HG03025 (cell line): ENCODE data around the gene NRXN3.

Source experiments
- ATAC-seq: cut with Tn5 transposase; IDR thresholded peaks from one replicate; pipeline ENCODE4 v1.9.1; 2021; ENCODE audit warnings: mild to moderate bottlenecking, moderate library complexity; ENCODE audit not compliant: unreplicated experiment, low FRiP score

NRXN3 gene

DNA sequence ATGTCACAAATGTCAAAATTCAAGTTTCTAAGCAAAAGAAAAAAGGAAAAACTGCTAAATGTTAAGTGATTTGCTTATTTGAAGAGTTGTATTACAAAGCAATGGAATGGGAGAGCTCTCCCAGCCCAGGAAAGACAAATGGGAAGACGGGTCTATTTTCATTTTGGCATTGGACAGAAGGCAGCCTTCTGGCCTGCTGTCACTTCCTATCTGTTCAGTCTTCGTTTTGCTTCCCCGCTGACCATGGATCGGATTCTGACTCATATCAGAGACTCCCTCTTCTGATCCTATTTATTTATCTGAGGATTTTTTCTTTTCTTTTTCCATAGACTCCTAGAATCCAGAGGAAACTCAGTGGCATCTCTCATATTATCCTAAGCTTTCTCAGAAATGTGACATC, 1406.3 kb downstream of the NRXN3 start:
- ATAC-seq, result no peak

DNA sequence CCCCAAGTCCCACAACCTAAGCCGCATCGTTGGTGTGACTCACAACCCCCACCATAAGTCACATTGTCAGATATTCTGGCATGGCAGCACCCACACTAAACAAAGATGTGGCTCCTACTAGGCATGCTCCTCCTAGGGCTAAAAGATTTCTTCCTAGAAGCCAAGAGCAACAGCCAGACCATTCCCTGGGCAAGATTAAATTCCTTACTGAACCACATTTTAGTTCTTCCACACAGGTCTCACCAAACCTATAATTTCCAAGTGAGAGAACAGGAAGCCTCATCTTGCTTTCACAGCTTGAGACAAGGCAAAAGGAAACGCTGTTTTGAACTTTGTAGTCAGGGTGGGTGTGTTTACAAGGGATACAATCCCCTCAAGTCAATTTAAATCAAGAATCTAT, 1408.3 kb downstream of the NRXN3 start:
- ATAC-seq, result no peak

GRCh38 chr14:79580414-79580813, 1410.2 kb downstream of the NRXN3 start:
- ATAC-seq, result no peak

DNA sequence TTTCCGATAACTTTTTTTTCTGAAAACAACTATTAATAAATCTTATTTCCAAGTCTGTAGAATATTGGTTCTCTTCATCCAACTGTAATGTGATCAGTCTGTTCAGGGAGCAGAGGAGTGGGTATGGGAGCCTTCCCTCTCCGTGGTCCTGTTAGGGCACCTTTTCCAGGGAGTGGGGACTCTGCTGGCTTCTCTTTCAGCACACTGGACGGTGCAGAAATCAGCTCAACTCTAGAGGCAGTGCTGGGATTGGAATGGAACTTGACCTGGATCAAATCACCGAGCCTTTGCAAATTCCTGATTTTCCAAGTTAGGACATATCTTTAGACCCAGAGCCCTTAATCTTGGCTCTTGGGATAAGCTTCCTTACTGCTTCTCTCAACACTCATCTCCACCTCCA, 1410.7 kb downstream of the NRXN3 start:
- ATAC-seq, result no peak

DNA sequence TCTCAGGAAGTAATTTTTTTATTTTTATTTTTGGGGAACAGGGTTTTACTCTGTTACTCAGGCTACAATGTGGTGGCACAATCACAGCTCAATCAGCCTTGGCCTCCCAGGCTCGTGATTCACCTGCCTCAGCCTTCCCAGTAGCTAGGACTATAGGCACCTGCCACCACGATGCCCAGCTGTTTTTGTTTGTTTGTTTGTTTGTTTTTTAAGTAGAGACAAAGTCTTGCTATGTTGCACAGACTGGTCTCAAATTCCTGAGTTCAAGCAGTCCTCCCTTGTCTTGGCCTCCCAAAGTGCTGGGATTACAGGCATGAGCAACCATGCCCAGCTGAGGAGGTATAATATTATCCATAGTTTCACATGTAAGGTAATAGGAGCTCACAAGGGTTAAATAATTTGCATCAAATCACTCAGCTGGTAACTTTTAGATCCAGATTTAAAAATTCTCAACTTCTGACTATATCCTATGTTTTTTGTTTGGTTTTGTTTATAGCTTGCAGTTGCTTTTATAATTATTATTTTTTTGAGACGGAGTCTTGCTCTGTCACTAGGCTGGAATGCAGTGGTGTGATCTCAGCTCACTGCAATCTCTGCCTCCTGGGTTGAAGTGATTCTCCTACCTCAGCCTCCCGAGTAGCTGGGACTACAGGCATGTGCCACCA, 1411.9 kb downstream of the NRXN3 start:
- ATAC-seq, result no peak

GRCh38 chr14:79583738-79584408, 1413.7 kb downstream of the NRXN3 start:
- no peak for ATAC-seq

- ATAC-seq, result no peak
Observed at GRCh38 chr14:79584679-79585078, 1414.5 kb downstream of the NRXN3 start.

GRCh38 chr14:79585845-79586244, 1415.7 kb downstream of the NRXN3 start:
- ATAC-seq, result no peak

GRCh38 chr14:79586416-79586815, 1416.2 kb downstream of the NRXN3 start:
- ATAC-seq, result no peak

DNA sequence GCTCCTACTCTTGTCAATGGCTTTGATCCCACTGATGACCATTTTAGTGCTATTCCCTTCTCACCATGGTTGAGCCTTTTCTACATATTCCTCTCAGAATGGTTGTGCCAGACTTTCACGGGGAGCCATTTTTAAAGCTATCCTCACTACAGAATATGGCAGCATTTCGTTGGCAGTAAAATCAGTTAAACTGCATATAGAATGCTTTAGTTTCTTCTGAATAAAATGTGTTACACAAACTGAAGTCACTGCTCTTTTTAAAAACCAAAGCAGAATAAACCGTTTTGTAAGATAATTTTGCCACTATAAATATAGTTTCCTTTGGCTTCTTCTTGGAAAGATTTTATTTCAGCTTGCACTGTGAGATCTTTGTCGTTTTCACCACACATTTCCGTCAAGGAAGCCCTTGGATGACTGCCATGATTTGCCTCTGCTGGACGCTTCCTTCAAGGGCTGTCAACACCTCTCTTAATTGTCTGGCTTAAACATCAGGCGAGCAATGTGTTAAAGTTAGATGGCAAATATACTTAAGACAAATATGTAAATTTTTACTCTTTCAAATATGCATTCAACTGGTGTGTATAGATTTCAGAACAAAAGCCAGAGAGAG, 1416.9 kb downstream of the NRXN3 start:
- ATAC-seq, result no peak

DNA sequence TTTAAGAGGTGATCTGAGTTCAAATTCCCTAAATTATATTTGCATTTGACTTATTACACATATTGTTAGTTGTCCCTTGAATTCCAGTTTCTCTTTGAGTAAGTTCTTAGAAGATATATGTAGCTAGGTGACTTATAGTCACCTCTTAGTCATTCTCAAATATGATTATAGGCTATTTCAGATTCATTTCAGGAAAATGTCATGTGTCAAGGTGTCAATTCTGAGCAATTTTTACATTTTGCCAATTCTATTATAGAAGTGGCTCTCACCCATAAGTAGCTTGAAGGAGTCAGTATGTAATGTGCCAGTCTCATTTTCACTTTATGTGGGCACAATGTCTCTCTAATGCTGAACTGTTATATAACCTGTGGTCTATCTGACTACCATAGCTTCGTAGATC, 1417.7 kb downstream of the NRXN3 start:
- no peak for ATAC-seq

DNA sequence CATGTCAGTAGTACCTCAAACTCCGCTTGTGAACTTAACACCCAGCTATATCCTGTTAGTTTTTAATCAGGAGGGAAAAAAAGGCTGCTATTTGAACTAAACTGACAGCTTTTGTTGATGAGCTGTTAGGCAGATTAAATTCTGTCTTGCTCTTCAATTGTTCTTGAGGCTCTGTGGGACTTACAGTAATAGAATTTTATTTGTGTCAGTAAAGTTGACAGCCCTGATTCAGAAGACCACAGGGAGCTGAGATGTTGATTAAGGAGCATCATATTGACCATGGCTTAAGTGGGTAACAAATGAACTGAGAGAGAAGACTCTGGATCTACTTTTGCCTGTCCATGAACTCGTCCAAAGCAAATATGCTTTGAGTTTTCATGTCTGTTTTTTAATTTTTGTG, 1418.2 kb downstream of the NRXN3 start:
- ATAC-seq, result no peak

DNA sequence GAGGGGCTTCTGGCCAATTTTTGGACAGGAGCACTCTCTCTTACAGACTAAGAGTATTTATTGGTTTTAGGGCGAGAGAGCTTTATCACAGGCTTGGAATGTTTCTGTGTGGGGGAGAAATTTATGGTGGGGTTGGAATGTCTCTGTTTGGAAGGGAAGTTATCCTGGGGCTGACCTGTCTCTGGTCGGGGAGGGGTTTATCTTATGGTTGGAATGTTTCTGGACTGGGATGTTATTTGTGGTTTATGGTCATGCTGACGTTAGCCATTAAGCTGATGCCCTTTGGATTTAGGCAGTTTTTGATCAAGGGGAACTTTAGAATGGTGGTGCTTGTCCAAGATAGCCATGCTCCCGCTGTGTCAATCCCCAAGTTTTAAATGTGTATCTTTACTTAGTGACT, 1426.4 kb downstream of the NRXN3 start:
- no peak for ATAC-seq

GRCh38 chr14:79597566-79597965, 1427.4 kb downstream of the NRXN3 start:
- no peak for ATAC-seq

GRCh38 chr14:79598339-79598738, 1428.2 kb downstream of the NRXN3 start:
- no peak for ATAC-seq

DNA sequence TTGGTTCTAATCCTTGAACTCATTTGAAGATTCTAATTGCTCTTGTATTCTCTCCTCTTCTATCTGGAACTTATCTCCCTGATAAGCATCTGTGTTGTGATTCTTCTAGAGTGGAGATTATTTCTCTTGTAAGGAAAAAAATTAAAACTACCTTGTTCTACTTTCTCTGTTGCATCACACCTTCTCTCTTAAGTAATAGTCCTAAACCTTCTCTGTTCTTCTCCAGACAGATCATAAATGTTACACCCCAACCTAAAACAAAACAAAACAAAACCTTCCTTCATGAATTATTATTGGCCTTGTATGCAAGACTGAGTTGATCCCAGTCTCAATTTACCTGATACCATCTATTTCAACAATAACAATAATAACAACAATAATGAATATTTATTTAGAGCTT, 1429.1 kb downstream of the NRXN3 start:
- ATAC-seq, result no peak

DNA sequence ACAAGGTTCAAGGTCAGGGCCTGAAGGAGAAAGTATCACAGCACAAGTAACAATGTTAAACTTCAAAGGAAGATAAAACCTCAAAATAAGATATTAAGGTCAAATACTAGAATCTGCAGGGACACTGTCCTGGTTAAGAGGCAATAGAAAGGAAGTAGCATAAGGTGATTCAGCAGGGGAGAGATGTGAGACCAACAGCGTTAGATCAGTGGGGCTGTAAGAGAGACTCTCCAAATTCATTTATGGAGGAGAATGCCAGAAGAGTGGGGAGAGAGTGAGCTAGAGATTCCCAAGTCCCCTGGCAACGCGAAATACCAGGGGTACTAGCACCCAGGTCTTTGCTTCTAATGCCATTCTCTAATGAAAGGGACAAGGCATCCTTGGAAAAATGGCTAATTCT, 1430.2 kb downstream of the NRXN3 start:
- no peak for ATAC-seq

- ATAC-seq, result no peak
Observed at GRCh38 chr14:79601579-79601978, 1431.4 kb downstream of the NRXN3 start.

- no peak for ATAC-seq
Observed at GRCh38 chr14:79602045-79602444, 1431.9 kb downstream of the NRXN3 start.

DNA sequence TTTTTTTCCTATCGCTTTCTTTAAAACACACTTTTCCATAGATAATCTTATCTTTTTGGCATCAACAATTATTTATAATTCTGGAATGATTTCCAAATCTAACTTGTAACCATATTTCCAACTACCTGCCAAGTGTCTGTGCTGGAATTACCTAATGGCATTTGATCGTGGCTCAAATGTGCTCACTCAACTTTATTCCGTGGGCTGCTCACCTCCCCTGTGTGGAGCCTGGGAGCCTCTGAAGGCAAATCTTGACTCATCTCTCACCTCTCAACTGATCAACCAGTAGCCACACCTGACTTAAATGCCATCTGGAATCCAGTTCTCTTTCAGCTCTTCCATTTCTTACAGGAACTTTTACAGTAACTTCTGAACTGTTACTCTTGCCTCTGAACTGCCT, 1432.6 kb downstream of the NRXN3 start:
- no peak for ATAC-seq

DNA sequence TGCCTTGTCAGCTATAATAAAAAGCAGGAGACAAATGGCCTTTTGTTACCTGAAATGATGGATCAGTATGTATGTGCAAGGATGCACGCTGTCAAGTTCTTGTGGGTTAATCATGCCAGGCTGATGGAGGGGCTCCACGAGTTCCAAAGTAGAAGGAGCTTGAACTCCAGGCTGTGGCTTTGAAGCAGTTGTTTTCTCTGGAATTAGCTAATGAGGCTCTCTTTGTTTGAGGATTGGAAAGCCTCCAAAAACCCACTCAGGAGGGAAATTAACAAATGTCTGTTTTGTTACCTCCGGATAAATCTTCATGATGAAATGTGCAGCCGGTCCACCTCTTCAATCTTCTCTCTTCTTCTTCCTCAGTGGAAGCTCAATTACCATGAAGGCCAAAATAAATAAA, 1435.7 kb downstream of the NRXN3 start:
- no peak for ATAC-seq

- ATAC-seq, result no peak
Observed at GRCh38 chr14:79608446-79608845, 1438.3 kb downstream of the NRXN3 start.
